SK-N-SH (cell line): ENCODE measurements around the gene RAB23. TPM values are rescaled to one million over a fixed set of nuclear protein-coding genes. Genes with fewer than 3 reads are reported as not detected.

ENCODE experiments used
- CTCF ChIA-PET: fragments of 300-600, 350-600 bp; formaldehyde crosslinking; extraction: SDS; loops from one replicate; lab custom pipeline; 2021; lab: Yijun Ruan, JAX
- POLR2A ChIA-PET: fragments of 350-600 bp; sonication (Branson Sonifier 250); formaldehyde crosslinking; extraction: SDS; loops from one replicate; lab custom pipeline; 2020; ENCODE audit warnings: antibody characterized with exemption, inconsistent platforms; lab: Yijun Ruan, JAX
- DNase-seq: peaks from one replicate; pipeline ENCODE4 v3.0.0; 2012
- H2AFZ ChIP-seq: fragments of 200-600 bp; sonication (generic); 2 replicates; pipeline ENCODE4 v1.8.1; 2016; ENCODE audit warnings: antibody characterized with exemption, mild to moderate bottlenecking, low read depth
- H3F3A ChIP-seq: fragments of 200-600 bp; sonication (generic); replicated peaks from 2 replicates; pipeline ENCODE3; 2016; ENCODE audit warnings: antibody characterized with exemption, mild to moderate bottlenecking; ENCODE audit not compliant: insufficient read depth
- H3K27ac ChIP-seq, 2 experiments: fragments of 200-500 bp in 1 of 2; fragments of 200-600 bp in 1 of 2; sonication (Bioruptor generic) in 1 of 2; sonication (generic), shearing (Covaris generic) in 1 of 2; 2 replicates each; pipeline versions ENCODE4 v1.5.1 to v1.6.1; 2014 to 2016; ENCODE audit warnings: low read depth in 2 of 2, inconsistent platforms in 1 of 2, low read length in 1 of 2, mild to moderate bottlenecking in 1 of 2, mixed read lengths in 1 of 2
- H3K27me3 ChIP-seq: fragments of 200-600 bp; sonication (generic), shearing (Covaris generic); 2 replicates; pipeline ENCODE4 v1.6.1; 2016; ENCODE audit warnings: mixed run types; ENCODE audit not compliant: insufficient read depth
- H3K36me3 ChIP-seq, 2 experiments: fragments of 200-500 bp in 1 of 2; fragments of 200-600 bp in 1 of 2; sonication (Bioruptor generic) in 1 of 2; sonication (generic) in 1 of 2; replicated peaks in 1 of 2; 2 replicates each; pipeline versions ENCODE3 to v1.5.1; 2014 to 2016; ENCODE audit warnings: low read length in 1 of 2, mild to moderate bottlenecking in 1 of 2; ENCODE audit not compliant: insufficient read depth in 2 of 2, control insufficient read depth in 1 of 2
- H3K4me1 ChIP-seq, 2 experiments: fragments of 200-500 bp in 1 of 2; fragments of 200-600 bp in 1 of 2; sonication (Bioruptor generic) in 1 of 2; sonication (generic), shearing (Covaris generic) in 1 of 2; 2 replicates each; pipeline versions ENCODE4 v1.5.1 to v1.6.1; 2014 to 2016; ENCODE audit warnings: low read depth in 1 of 2, low read length in 1 of 2, mixed run types in 1 of 2; ENCODE audit not compliant: insufficient read depth in 2 of 2, control insufficient read depth in 1 of 2
- H3K4me2 ChIP-seq: fragments of 200-600 bp; sonication (generic), shearing (Covaris generic); 2 replicates; pipeline ENCODE4 v1.6.1; 2017; ENCODE audit warnings: mixed run types
- H3K4me3 ChIP-seq, 2 experiments: fragments of 200-500 bp in 1 of 2; fragments of 200-600 bp in 1 of 2; sonication (Bioruptor generic) in 1 of 2; sonication (generic), shearing (Covaris generic) in 1 of 2; 2 replicates each; pipeline versions ENCODE4 v1.5.1 to v1.8.1; 2014 to 2016; ENCODE audit warnings: low read depth in 2 of 2, inconsistent platforms in 1 of 2, low read length in 1 of 2, mild to moderate bottlenecking in 1 of 2, mixed read lengths in 1 of 2, moderate library complexity in 1 of 2
- H3K79me2 ChIP-seq: fragments of 200-600 bp; sonication (generic); 2 replicates; pipeline ENCODE4 v1.8.1; 2017; ENCODE audit warnings: mild to moderate bottlenecking; ENCODE audit not compliant: insufficient read depth
- H3K9ac ChIP-seq: fragments of 200-600 bp; sonication (generic); 2 replicates; pipeline ENCODE4 v1.6.1; 2017; ENCODE audit warnings: mixed run types
- H3K9me2 ChIP-seq: fragments of 200-600 bp; sonication (generic); 2 replicates; pipeline ENCODE4 v1.6.1; 2017; ENCODE audit warnings: mixed run types
- H3K9me3 ChIP-seq: fragments of 200-600 bp; sonication (generic); 2 replicates; pipeline ENCODE4 v1.6.1; 2017; ENCODE audit warnings: mixed run types, mild to moderate bottlenecking, moderate library complexity
- H4K20me1 ChIP-seq: fragments of 200-600 bp; sonication (generic); 2 replicates; pipeline ENCODE4 v1.6.1; 2017; ENCODE audit warnings: mild to moderate bottlenecking, mixed run types; ENCODE audit not compliant: insufficient read depth
- CHD2 ChIP-seq: fragments of 150-350 bp; IDR thresholded peaks from 2 replicates; pipeline ENCODE4 v1.6.1; 2018; ENCODE audit warnings: low read length; ENCODE audit not compliant: partially characterized antibody
- CTCF ChIP-seq: fragments of 200-600 bp; sonication (generic); IDR thresholded peaks from 2 replicates; pipeline ENCODE4 v1.6.1; 2017; ENCODE audit warnings: antibody characterized with exemption, mild to moderate bottlenecking, moderate library complexity
- ELF1 ChIP-seq: IDR thresholded peaks from 2 replicates; pipeline ENCODE4 v1.4.0; 2012
- FOXM1 ChIP-seq: IDR thresholded peaks from 2 replicates; pipeline ENCODE4 v1.4.0; 2012; ENCODE audit warnings: low read depth, mild to moderate bottlenecking
- GABPA ChIP-seq: IDR thresholded peaks from 2 replicates; pipeline ENCODE4 v1.4.0; 2012; ENCODE audit warnings: low read depth, mild to moderate bottlenecking
- JUND ChIP-seq: IDR thresholded peaks from 2 replicates; pipeline ENCODE4 v1.4.0; 2012
- MAX ChIP-seq: IDR thresholded peaks from 2 replicates; pipeline ENCODE4 v1.4.0; 2012; ENCODE audit warnings: low read depth
- NFIC ChIP-seq: IDR thresholded peaks from 2 replicates; pipeline ENCODE4 v1.4.0; 2012; ENCODE audit warnings: borderline replicate concordance
- NRF1 ChIP-seq: IDR thresholded peaks from 2 replicates; pipeline ENCODE4 v1.6.1; 2012; ENCODE audit warnings: low read depth, mild to moderate bottlenecking, low read length
- PBX3 ChIP-seq: IDR thresholded peaks from 2 replicates; pipeline ENCODE4; 2012
- POLR2AphosphoS5 ChIP-seq: IDR thresholded peaks from 2 replicates; pipeline ENCODE4 v1.6.1; 2012; ENCODE audit warnings: low read depth, low read length
- RCOR1 ChIP-seq: fragments of 150-350 bp; IDR thresholded peaks from 2 replicates; pipeline ENCODE4 v1.6.1; 2017; ENCODE audit warnings: antibody characterized with exemption, low read length
- RFX5 ChIP-seq: IDR thresholded peaks from 2 replicates; pipeline ENCODE4 v1.6.1; 2012; ENCODE audit warnings: mild to moderate bottlenecking, improper control_type of control experiment, low read length
- RXRA ChIP-seq: IDR thresholded peaks from 2 replicates; pipeline ENCODE4 v1.4.0; 2012; ENCODE audit warnings: low read depth, mild to moderate bottlenecking, borderline replicate concordance
- TEAD4 ChIP-seq: IDR thresholded peaks from 2 replicates; pipeline ENCODE4 v1.4.0; 2012; ENCODE audit warnings: mild to moderate bottlenecking, borderline replicate concordance; ENCODE audit not compliant: insufficient read depth
- ZBTB33 ChIP-seq: IDR thresholded peaks from 2 replicates; pipeline ENCODE4 v1.4.0; 2012; ENCODE audit warnings: low read depth, borderline replicate concordance
- WGBS: methylation state at CpG from one replicate; pipeline ENCODE4 v1.1.6; 2017; ENCODE audit warnings: low lambda C conversion rate; 5-methylcytosine and 5-hydroxymethylcytosine counted together
- polyA plus RNA-seq, 3 experiments: library from polyadenylated mRNA; depleted of rRNA; stranded (reverse); fragments of >200 nt; gene quantifications; 2 replicates each; pipeline ENCODE4 v1.2.3, GENCODE V29; 2012
- TF ChIP-seq, protein P1 (sequence below): fragments of 150-350 bp; IDR thresholded peaks from 2 replicates; pipeline ENCODE4 v1.6.1; 2016; ENCODE audit warnings: mild to moderate bottlenecking, low read depth, low read length
- TF ChIP-seq, protein P2 (sequence below): IDR thresholded peaks from 2 replicates; pipeline ENCODE4 v1.4.0; 2012; ENCODE audit warnings: low read depth, borderline replicate concordance

Gene RAB23
- polyA plus RNA-seq, 1 of the 3 experiments (the other 2 are of a cell fraction), result 6.6 TPM

- H4K20me1 ChIP-seq, result no peaks in the 10 kb centered on the region
- no peaks in the 10 kb centered on the region for H3K9me3 ChIP-seq
- H3K27me3 ChIP-seq, result no peaks in the 10 kb centered on the region
- ChIA-PET CTCF (interaction anchor here (0.9 kb wide), 1 partner anchor 127 kb away, joined by 3 read pairs; no protein-coding TSS in a partner anchor), POLR2A (no interaction called here)
- H3K27ac ChIP-seq, result peak overlapping the region in 1 of 2 experiments; percentile 25; a peak in 1 of 4 replicates
- no peak for DNase-seq
- no peak overlapping the region for H2AFZ ChIP-seq
- no peak overlapping the region for H3K4me3 ChIP-seq
- H3K4me1 ChIP-seq, result no peaks in the 10 kb centered on the region
- WGBS, result 94% methylated on average over 5 of the region's 5 CpGs
- H3K9me2 ChIP-seq, result no peaks in the 10 kb centered on the region
- peaks cover 4% of the 10 kb centered on the region; the same call in 1 of the 2 replicates for H3K79me2 ChIP-seq
- peaks cover 12% of the 10 kb centered on the region for H3F3A ChIP-seq
- H3K4me2 ChIP-seq, result no peak overlapping the region
- TF ChIP-seq MAX, result no peak
- TF ChIP-seq, protein P1, sequence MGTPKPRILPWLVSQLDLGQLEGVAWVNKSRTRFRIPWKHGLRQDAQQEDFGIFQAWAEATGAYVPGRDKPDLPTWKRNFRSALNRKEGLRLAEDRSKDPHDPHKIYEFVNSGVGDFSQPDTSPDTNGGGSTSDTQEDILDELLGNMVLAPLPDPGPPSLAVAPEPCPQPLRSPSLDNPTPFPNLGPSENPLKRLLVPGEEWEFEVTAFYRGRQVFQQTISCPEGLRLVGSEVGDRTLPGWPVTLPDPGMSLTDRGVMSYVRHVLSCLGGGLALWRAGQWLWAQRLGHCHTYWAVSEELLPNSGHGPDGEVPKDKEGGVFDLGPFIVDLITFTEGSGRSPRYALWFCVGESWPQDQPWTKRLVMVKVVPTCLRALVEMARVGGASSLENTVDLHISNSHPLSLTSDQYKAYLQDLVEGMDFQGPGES, result no peak
- TF ChIP-seq, protein P2, sequence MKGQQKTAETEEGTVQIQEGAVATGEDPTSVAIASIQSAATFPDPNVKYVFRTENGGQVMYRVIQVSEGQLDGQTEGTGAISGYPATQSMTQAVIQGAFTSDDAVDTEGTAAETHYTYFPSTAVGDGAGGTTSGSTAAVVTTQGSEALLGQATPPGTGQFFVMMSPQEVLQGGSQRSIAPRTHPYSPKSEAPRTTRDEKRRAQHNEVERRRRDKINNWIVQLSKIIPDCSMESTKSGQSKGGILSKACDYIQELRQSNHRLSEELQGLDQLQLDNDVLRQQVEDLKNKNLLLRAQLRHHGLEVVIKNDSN, result no peak
- no peak for TF ChIP-seq RFX5
- TF ChIP-seq JUND, result no peak
- TF ChIP-seq NRF1, result no peak
- no peak for TF ChIP-seq GABPA
- TF ChIP-seq ZBTB33, result no peak
- no peak for TF ChIP-seq CTCF
- no peak for TF ChIP-seq RXRA
- no peak for TF ChIP-seq TEAD4
- no peak for TF ChIP-seq POLR2AphosphoS5
- TF ChIP-seq PBX3, result no peak
- no peak for TF ChIP-seq ELF1
- TF ChIP-seq FOXM1, result no peak
- no peak for TF ChIP-seq RCOR1
- no peak for TF ChIP-seq CHD2
- no peak for TF ChIP-seq NFIC
- TF ChIP-seq, all 33 proteins: peak for 0
- Histone ChIP-seq H3K9ac (no peak overlapping the region), H3K36me3 (peaks cover 50 to 68% of the 10 kb centered on the region in 2 experiments)
Observed at GRCh38 chr6:57147401-57147800, 74.7 kb downstream of the RAB23 start.
